C4-2B (cell line): ENCODE data around the gene MT1G.

ENCODE experiments used
- CTCF ChIP-seq: fragments of 450-650 bp; conservative IDR thresholded peaks from 2 replicates; pipeline ENCODE4 v1.5.1; 2017; ENCODE audit warnings: mild to moderate bottlenecking
- ZFX ChIP-seq: fragments of 450-650 bp; IDR thresholded peaks from 2 replicates; pipeline ENCODE4 v1.6.1; 2017

GRCh38 chr16:56708525-56709442 lies 40.9 kb upstream of the MT1G start:
- TF ChIP-seq ZFX (no peak), CTCF (no peak)
